HG03064 (cell line): ENCODE measurements around the gene PDE8A.
"Not testable (repeated sequence)": the region's sequence is repeated elsewhere in the genome, so short reads cannot be mapped to it uniquely, and the experiment has no call there.

Experiments
- ATAC-seq: cut with Tn5 transposase; IDR thresholded peaks from one replicate; pipeline ENCODE4 v1.9.1; 2021; ENCODE audit warnings: low read depth; ENCODE audit not compliant: unreplicated experiment

The PDE8A gene

DNA sequence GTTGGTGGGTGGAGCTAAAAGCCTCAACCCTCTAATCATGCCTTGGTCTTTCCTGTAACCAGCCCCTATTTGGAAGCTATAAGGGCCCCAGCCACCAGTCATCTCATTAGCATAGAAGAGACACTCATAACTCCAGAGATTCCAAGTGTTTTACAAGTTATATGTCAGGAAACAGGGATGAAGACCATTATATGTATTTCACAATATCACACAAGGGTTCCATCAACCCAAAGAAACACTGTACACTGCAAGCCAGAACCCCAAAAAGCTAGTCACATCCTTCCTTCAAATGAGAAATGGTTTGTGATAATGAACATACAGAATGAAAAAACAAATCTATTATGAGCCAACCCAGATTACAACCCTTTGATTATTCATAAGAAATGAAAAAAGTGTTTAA lies 175.7 kb downstream of the PDE8A start:
- no peak for ATAC-seq

- ATAC-seq = no peak
Measured at GRCh38 chr15:85162237-85162636, 180.6 kb downstream of the PDE8A start.

DNA sequence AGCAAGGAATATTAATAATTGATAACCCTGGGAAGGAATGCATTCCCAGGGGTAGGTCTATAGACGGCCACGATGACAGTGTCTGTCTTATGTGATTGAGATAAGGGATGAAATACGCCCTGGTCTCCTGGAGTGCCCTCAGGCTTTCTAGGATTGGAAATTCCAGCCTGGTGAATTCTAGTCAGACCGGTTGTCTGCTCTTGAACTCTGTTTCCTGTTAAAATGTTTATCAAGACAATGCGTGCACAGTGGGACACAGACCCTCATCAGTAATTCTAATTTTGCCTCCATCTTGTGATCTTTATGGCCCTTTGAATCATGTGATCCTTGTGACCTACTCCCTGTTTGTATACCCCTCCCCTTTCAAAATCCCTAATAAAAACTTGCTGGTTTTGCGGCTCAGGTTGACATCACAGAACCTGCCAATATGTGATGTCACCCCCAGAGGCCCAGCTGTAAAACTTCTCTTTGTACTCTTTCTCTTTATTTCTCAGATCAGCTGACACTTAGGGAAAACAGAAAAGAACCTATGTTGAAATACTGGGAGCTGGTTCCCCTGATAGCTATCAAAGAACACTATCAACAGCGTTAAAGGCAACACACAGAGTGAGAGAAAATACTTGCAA lies 183.3 kb downstream of the PDE8A start:
- ATAC-seq = no peak

DNA sequence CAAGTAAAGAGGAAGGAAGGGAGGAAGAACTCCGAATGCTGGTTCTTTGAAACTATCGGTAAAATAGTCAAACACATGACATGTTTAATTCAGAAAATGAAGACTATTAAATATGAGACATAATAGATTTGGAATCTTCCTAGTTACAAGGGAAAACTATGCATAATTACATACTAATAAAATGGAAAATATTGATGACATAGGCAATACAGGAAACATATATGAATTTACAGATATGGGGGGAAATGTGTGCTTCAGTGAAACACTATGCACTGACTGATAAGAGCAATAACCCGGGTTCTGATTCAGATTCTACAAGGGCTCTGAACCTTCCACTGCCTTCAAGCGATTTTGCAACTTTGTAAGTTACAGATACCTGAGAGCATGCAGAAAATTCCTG lies 185.9 kb downstream of the PDE8A start:
- ATAC-seq = no peak

GRCh38 chr15:85168642-85169173 lies 187.1 kb downstream of the PDE8A start:
- ATAC-seq = no peak

- ATAC-seq = no peak
Measured at GRCh38 chr15:85171736-85172135, 190.1 kb downstream of the PDE8A start.

DNA sequence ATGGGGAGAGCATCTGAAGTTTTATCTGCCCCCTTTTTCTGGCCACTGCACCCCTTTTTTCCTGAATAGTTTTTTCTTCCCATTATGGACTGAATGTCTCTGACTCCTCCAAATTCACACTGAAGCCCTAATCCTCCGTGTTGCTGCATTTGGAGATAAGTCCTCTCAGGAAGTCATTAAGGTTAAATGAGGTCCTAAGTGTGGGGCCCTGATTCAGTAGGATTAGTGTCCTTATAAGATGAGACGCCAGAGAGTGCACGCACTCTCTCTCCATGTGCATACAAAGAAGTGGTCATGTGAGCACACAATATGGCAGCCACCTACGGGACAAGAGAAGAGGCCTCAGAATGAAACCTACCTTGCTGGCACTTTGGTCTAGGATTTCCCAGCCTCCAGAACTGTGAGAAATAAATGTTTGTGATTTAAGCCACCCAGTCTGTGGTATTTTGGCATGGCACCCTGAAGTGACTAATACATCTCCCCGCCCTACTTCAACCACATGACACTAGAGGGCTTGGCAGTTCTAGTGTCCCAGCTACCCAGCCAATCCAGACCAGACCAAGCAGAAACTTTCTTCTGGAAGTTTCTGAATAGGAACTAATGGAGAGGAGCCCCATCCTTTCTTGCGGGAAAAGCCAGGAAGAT lies 191.3 kb downstream of the PDE8A start:
- ATAC-seq = no peak

DNA sequence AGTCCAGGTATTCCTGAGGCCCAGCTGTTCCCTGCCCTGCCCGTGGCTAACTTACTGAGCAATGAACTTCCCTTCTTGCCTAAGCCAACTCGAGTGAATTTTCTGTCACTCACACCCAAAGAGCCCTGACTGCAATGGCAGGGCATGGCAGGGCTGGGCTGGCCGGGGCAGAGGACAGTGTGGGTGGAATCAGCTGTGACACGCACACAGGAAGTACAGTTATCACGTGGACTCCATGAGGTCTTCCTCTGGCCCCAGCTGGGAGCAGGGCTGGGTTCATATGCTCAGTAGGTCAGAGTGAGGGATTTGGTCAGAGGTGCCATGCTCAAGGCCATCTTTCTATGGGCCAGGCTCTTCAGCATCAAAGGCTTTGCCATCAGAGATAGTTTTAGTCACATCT lies 192.0 kb downstream of the PDE8A start:
- not testable (repeated sequence) for ATAC-seq

DNA sequence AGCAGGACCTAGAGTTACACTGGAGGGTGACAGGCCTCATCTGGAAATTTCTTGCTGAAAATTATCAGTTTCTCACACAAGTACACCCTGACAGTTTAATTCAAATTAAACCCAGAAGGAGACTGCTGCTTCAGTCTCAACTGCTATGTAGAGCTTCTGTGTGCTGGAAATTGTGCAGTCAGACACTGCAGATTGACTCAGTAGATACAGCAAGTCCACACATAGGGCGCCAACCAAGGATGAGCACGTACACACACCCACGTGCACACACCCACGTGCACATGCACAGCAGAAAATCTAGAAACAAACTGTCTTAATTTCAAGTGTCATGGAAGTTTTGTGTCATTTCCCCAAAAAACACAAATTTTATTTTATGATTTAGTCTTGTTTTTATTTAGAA lies 192.9 kb downstream of the PDE8A start:
- ATAC-seq = no peak

GRCh38 chr15:85177042-85177515 lies 195.4 kb downstream of the PDE8A start:
- not testable (repeated sequence) for ATAC-seq

GRCh38 chr15:85178308-85178707 lies 196.7 kb downstream of the PDE8A start:
- ATAC-seq = no peak

DNA sequence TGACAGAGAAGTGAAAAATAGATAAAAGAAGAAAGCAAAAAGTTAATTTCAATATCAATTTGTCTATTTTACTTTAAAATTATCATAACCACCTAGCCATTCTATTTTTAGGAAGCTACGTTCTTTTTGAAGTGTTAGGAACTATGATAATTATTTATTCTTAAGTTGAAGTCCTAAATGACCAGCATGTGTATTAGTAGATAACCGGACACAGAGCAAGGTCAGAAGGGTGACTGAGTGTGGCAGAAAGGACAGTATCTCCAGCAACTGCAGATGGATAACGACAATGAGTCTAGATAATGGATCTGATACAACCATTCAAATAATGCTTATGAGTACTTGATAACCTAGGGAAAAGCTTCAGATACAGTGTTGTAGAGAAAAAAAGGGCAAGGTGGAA lies 198.0 kb downstream of the PDE8A start:
- no peak for ATAC-seq

DNA sequence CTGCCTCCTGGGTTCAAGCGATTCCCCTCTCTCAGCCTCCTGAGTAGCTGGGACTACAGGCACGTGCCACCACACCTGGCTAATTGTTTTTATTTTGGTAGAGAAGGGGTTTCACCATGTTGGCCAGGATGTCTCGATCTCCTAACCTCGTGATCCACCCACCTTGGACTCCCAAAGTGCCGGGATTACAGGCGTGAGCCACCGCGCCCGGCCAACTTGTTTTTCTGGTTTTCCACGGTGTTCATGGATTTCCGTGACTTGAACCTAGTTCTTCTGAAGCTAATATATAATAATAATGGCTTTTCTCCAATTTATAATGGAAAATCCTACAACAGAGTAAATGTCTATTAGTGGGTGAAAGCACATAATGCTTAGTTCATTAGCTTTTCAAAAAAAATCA lies 203.7 kb downstream of the PDE8A start:
- ATAC-seq = not testable (repeated sequence)

DNA sequence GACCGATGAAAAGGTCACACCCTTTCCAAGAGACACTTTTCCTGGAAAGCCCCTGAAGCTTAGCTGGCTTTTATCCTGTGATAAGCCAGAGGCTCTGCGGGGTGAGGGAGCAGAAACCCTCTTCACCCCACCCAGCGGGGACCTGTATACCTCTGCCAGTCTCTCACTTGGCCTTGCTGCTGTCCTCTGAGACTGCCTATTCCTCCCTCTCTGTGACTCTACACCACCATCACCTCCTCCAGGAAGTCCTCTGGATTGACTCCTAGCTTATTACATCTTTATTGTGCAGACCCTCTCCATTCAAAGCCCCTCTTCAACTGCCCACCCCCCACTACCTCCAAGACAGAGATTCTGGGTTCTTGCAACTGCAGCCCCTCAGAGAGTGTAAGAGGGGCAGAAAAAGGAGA lies 206.5 kb downstream of the PDE8A start:
- not testable (repeated sequence) for ATAC-seq
